Neural crest cell (in vitro differentiated cells): ENCODE measurements around the gene SMPD3. TPM values are rescaled to one million over a fixed set of nuclear protein-coding genes. Genes with fewer than 3 reads are reported as not detected.

Source experiments
- DNase-seq: peaks from one replicate; pipeline ENCODE4 v3.0.0; 2021; ENCODE audit warnings: low read depth, mixed read lengths, low spot score
- H3K27ac Mint-ChIP-seq: one replicate; pipeline ENCODE4 v1.8.0; 2021; ENCODE audit warnings: mild to moderate bottlenecking, mixed read lengths; ENCODE audit not compliant: unreplicated experiment
- H3K27me3 Mint-ChIP-seq: 2 replicates; pipeline ENCODE4 v1.8.0; 2021; ENCODE audit warnings: low read depth, mild to moderate bottlenecking, mixed read lengths
- H3K36me3 Mint-ChIP-seq: 2 replicates; pipeline ENCODE4 v1.8.0; 2021; ENCODE audit warnings: low read depth, mild to moderate bottlenecking, mixed read lengths
- H3K4me1 Mint-ChIP-seq: 2 replicates; pipeline ENCODE4 v1.8.0; 2021; ENCODE audit warnings: mixed read lengths
- H3K4me3 Mint-ChIP-seq: one replicate; pipeline ENCODE4 v1.8.0; 2021; ENCODE audit warnings: mild to moderate bottlenecking, mixed read lengths
- H3K9me3 Mint-ChIP-seq: 2 replicates; pipeline ENCODE4 v1.8.0; 2021; ENCODE audit warnings: mixed read lengths
- CTCF ChIP-seq: fragments of 200-600 bp; sonication (generic); conservative IDR thresholded peaks from 2 replicates; pipeline ENCODE4 v1.5.0; 2021; ENCODE audit warnings: antibody characterized with exemption, mild to moderate bottlenecking
- total RNA-seq: library from RNA; stranded (reverse); gene quantifications from 2 replicates; pipeline ENCODE4 v1.2.1, GENCODE V29; 2021

The SMPD3 gene
- total RNA-seq, 1 donor from 2014 or later = 3.8 TPM

GRCh38 chr16:68470461-68471150 lies 22.3 kb upstream of the SMPD3 start:
- H3K36me3 Mint-ChIP-seq = no peaks in the 10 kb centered on the region
- H3K27ac Mint-ChIP-seq = no peak overlapping the region
- H3K27me3 Mint-ChIP-seq = peaks cover 7% of the 10 kb centered on the region
- no peaks in the 10 kb centered on the region for H3K9me3 Mint-ChIP-seq
- H3K4me3 Mint-ChIP-seq = no peak overlapping the region
- no peak for DNase-seq
- H3K4me1 Mint-ChIP-seq = no peaks in the 10 kb centered on the region
- no peak for TF ChIP-seq CTCF

GRCh38 chr16:68469796-68470460 lies 21.6 kb upstream of the SMPD3 start:
- Mint-ChIP-seq H3K4me3 (no peak overlapping the region), H3K27me3 (peaks cover 6% of the 10 kb centered on the region), H3K27ac (no peak overlapping the region), H3K9me3 (no peaks in the 10 kb centered on the region), H3K36me3 (no peaks in the 10 kb centered on the region), H3K4me1 (no peaks in the 10 kb centered on the region)
- no peak for TF ChIP-seq CTCF
- DNase-seq = no peak

GRCh38 chr16:68468842-68469241 lies 20.5 kb upstream of the SMPD3 start:
- Mint-ChIP-seq H3K9me3 (no peaks in the 10 kb centered on the region), H3K36me3 (no peaks in the 10 kb centered on the region), H3K27ac (no peak overlapping the region), H3K4me1 (no peaks in the 10 kb centered on the region), H3K27me3 (peaks cover 6% of the 10 kb centered on the region), H3K4me3 (no peak overlapping the region)
- no peak for DNase-seq
- no peak for TF ChIP-seq CTCF

- DNase-seq = no peak
- H3K9me3 Mint-ChIP-seq = no peaks in the 10 kb centered on the region
- H3K4me3 Mint-ChIP-seq = no peak overlapping the region
- no peaks in the 10 kb centered on the region for H3K4me1 Mint-ChIP-seq
- peaks cover 6% of the 10 kb centered on the region for H3K27me3 Mint-ChIP-seq
- TF ChIP-seq CTCF = no peak
- H3K27ac Mint-ChIP-seq = no peak overlapping the region
- H3K36me3 Mint-ChIP-seq = no peaks in the 10 kb centered on the region
Observed at GRCh38 chr16:68466174-68466573, 17.9 kb upstream of the SMPD3 start.

- no peaks in the 10 kb centered on the region for H3K36me3 Mint-ChIP-seq
- no peaks in the 10 kb centered on the region for H3K9me3 Mint-ChIP-seq
- H3K27me3 Mint-ChIP-seq = peaks cover 6% of the 10 kb centered on the region
- TF ChIP-seq CTCF = no peak
- no peak overlapping the region for H3K27ac Mint-ChIP-seq
- H3K4me1 Mint-ChIP-seq = no peaks in the 10 kb centered on the region
- DNase-seq = no peak
- no peak overlapping the region for H3K4me3 Mint-ChIP-seq
Observed at GRCh38 chr16:68463904-68464303, 15.6 kb upstream of the SMPD3 start.
